COLO829 (cell line): ENCODE results near the gene IFI44L.

Experiments
- DNase-seq: peaks from one replicate; pipeline ENCODE4 v3.0.0; 2012; ENCODE audit warnings: low spot score

Gene IFI44L

GRCh38 chr1:78619803-78620579, at the start of gene IFI44L:
Gene IFI44L, plus strand, starts transcription at chr1:78620448. Its CDS starts 7,468 bp downstream, at chr1:78627916.
- peak; percentile 4 for DNase-seq

- DNase-seq, result no peak
Observed at GRCh38 chr1:78570539-78570938, 49.7 kb upstream of the IFI44L start.

DNA sequence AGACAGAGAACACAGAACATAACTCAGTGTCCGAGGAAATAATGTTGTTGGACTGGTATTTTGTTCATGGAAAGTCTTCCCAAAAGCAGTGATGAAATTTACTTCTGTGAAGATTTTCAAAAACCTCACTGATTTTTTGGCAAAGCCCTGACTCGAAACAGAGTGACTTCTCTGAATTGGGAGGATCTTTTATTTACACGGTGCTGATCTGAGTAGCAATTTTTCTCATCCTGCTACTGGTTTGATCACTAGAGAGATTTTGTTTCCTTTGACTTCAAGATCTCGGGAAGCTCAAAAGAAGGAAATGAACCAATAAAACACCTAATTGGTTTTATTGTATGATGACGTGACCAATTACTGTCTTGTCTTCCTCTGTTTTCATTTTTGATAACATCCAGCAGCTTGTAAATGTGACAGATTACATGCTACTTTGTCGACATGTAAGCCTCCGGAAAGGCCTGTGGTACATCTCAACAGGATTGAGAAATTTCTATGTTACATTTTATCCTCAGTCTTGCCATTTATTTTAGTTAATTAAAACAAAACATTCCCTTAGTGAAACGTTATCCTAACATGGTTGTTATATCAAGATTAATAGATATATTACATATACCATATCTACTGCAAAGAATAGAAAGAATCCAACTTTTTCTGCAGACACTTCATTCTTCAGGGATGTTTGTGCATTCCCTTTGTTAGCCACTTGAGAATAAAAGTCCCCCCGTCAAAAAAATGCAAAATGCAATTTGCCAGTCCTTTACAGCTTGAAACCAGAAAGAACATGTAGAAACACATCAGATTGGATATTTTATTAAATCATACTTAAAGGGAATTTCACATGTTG, 42.8 kb upstream of the IFI44L start:
- DNase-seq, result no peak

GRCh38 chr1:78586572-78586971, 33.7 kb upstream of the IFI44L start:
- no peak for DNase-seq

- DNase-seq, result no peak
Observed at GRCh38 chr1:78587211-78587610, 33.0 kb upstream of the IFI44L start.

- DNase-seq, result no peak
Observed at GRCh38 chr1:78591971-78592370, 28.3 kb upstream of the IFI44L start.

DNA sequence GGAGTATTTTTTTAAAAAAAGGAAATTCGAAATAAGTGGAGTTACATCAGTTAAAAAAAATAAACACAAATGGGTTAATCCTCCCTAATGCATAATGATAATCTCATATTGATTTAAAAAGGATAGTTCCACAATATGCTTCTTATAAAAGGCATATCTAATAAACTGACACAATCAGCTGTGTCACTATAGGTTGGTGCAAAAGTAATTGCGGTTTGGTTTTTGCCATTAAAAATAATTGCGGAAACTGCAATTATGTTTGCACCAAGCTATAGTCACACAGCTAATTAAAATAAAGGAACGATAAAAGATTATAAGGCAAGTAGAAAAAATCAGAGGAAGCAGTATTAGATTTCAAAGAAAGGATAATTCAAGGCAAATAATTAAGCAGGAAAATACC, 21.0 kb upstream of the IFI44L start:
- no peak for DNase-seq

- DNase-seq, result no peak
Observed at GRCh38 chr1:78601068-78601467, 19.2 kb upstream of the IFI44L start.

GRCh38 chr1:78603206-78603605, 17.0 kb upstream of the IFI44L start:
- no peak for DNase-seq

GRCh38 chr1:78604643-78605042, 15.6 kb upstream of the IFI44L start:
- DNase-seq, result no peak

GRCh38 chr1:78606274-78606673, 14.0 kb upstream of the IFI44L start:
- no peak for DNase-seq

GRCh38 chr1:78607334-78607927, 12.8 kb upstream of the IFI44L start:
- DNase-seq, result peak; percentile 42

- no peak for DNase-seq
Observed at GRCh38 chr1:78607944-78608343, 12.3 kb upstream of the IFI44L start.

- peak; percentile 45 for DNase-seq
Observed at GRCh38 chr1:78617615-78618026, 2.6 kb upstream of the IFI44L start.

GRCh38 chr1:78619032-78619431, 1.2 kb upstream of the IFI44L start:
- DNase-seq, result no peak

- DNase-seq, result no peak
Observed at GRCh38 chr1:78619446-78619802, 824 bp upstream of the IFI44L start.

DNA sequence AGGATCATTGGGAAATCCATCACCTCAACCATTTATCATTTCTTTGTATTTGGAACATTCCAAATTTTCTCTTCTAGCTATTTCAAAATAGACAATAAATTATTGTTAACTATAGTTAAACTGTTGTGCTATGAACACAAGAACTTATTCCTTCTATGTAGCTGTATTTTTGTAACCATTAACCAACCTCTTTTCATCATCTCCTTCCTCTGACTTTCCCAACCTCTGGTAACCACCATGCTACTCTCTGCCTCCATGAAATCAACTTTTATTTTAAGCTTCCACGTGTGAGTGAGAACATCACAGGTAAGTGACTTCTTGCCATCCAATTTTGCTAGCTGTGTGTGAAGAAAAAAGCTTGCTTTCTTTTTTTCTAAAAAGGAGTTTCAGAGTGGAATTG, 418 bp downstream of the IFI44L start:
- no peak for DNase-seq

DNA sequence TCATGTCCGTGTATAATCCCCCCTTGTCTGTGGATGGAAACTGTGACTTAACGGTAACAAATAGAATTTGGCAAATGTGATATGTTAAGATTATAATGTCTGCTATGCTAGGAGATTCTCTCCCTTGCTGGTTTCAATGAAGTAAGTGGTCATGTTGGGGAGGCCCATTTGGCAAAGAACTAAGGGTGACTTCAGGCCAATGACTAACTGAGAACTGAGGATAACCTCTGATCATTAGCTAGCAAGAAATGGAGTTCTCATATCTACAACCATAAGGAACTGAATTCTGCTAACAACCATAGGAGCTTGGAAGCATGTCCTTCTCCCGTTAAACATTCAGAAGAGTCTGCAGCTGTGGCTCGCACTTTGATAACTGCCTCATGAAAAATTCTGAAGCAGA, 2.3 kb downstream of the IFI44L start:
- no peak for DNase-seq

GRCh38 chr1:78624035-78624434, 3.8 kb downstream of the IFI44L start:
- DNase-seq, result no peak

DNA sequence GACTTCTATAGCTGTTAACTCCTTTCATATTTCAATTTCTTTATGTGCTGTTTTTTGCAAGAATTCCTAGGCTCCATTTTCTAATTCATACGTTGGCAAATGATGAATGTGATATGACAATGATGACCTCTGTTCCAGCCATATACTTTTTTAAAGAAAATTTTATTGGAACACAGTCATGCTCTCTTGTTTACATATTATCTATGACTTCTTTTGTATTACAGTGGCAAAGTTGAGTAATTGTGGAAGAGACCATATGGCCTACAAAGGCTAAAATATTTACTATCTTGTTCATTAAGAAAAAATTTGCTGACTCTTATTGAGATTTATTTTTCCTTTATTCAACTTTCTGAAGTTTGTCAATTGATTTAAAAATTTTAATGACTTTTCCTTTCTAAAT, 7.1 kb downstream of the IFI44L start:
- peak; percentile 13 for DNase-seq

DNA sequence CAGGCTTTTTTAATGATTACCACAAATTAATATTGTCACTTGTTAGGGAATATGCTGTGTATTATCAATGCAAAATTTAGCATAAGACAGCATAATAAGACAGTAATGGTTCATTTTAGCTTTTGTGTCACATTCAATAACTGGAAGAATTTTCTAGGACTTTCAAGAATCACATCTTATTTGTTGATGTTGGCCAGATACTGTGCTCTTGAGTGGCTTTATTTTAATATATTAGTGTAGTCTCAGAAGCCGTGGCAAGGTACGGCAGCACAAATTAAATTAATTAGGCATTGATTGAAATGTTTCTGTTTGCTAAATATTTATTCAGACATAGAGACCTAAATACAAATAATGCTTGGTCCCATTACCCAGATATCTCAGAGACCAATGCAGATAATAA, 10.4 kb downstream of the IFI44L start:
- no peak for DNase-seq

GRCh38 chr1:78633209-78633608, 13.0 kb downstream of the IFI44L start:
- DNase-seq, result no peak

GRCh38 chr1:78640462-78640861, 20.2 kb downstream of the IFI44L start:
- DNase-seq, result no peak
